Tibial artery (tissue), 4 donors: ENCODE data around the gene H3-3A.

Source experiments
- DNase-seq, 2 donors: peaks; one replicate each; pipeline ENCODE4 v3.0.0-alpha.2; 2019
- H3K27ac ChIP-seq, 2 donors: fragments of 200-600 bp; sonication (generic) in 1 of 2; 1 replicate in 1 of 2; 2 replicates in 1 of 2; pipeline ENCODE4 v1.5.1; 2018 to 2019; ENCODE audit warnings: mild to moderate bottlenecking in 1 of 2
- H3K27me3 ChIP-seq, 2 donors: fragments of 200-600 bp; sonication (generic) in 1 of 2; one replicate each; pipeline versions ENCODE4 v1.5.1 to v1.6.0; 2016 to 2019
- H3K36me3 ChIP-seq, 3 donors: fragments of 200-600 bp; sonication (generic) in 2 of 3; one replicate each; pipeline ENCODE4 v1.5.1; 2016 to 2019; ENCODE audit warnings: mild to moderate bottlenecking in 2 of 3
- H3K4me1 ChIP-seq, 4 donors: fragments of 200-600 bp; sonication (generic) in 2 of 4; 1 replicate in 3 of 4; 2 replicates in 1 of 4; pipeline ENCODE4 v1.5.1; 2016 to 2019
- H3K4me3 ChIP-seq, 2 donors: fragments of 200-600 bp; sonication (generic) in 1 of 2; 1 replicate in 1 of 2; 2 replicates in 1 of 2; pipeline ENCODE4 v1.5.1; 2018 to 2019; ENCODE audit warnings: mild to moderate bottlenecking in 2 of 2
- H3K9me3 ChIP-seq, 3 donors: fragments of 200-600 bp; sonication (generic) in 1 of 3; one replicate each; pipeline ENCODE4 v1.5.1; 2016 to 2019
- intact Hi-C: fragments of 100-400 bp; cut with DNase I; formaldehyde crosslinking; loops from one replicate; pipeline ENCODE4 v1.15.0; 2023; ENCODE audit warnings: low total_unique reads
- TF ChIP-seq, protein P1 (sequence below), 2 experiments: fragments of 200-600 bp in 1 of 2; fragments of 450-650 bp in 1 of 2; IDR thresholded peaks; one replicate each; pipeline ENCODE4 v1.5.1; 2017 to 2019; ENCODE audit warnings: antibody characterized with exemption in 2 of 2, mild to moderate bottlenecking in 1 of 2, moderate library complexity in 1 of 2

Gene H3-3A

DNA sequence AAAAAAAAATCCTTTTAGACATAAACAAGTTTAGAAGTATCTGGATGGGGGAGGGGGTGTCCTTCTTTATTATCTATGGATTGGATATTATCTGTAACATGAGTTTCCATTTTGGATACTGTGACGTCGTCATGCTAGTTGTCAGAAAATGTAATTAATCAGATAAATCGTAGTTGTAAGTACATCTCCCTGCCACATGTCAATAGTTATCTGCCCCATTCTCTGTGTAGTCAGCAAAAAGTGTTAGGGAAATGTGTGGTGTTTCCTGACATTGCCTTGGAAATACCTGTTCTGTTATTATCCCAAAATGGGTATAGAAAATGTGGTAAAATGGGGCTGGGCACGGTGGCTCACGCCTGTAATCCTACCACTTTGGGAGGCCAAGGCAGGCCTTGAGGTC, 38.8 kb upstream of the H3-3A start:
- H3K4me3 ChIP-seq: no peak overlapping the region
- no peak for DNase-seq
- H3K4me1 ChIP-seq: no peaks in the 10 kb centered on the region
- H3K36me3 ChIP-seq: no peaks in the 10 kb centered on the region
- intact Hi-C loops: no loop called here
- H3K27ac ChIP-seq: no peak overlapping the region
- TF ChIP-seq, protein P1, sequence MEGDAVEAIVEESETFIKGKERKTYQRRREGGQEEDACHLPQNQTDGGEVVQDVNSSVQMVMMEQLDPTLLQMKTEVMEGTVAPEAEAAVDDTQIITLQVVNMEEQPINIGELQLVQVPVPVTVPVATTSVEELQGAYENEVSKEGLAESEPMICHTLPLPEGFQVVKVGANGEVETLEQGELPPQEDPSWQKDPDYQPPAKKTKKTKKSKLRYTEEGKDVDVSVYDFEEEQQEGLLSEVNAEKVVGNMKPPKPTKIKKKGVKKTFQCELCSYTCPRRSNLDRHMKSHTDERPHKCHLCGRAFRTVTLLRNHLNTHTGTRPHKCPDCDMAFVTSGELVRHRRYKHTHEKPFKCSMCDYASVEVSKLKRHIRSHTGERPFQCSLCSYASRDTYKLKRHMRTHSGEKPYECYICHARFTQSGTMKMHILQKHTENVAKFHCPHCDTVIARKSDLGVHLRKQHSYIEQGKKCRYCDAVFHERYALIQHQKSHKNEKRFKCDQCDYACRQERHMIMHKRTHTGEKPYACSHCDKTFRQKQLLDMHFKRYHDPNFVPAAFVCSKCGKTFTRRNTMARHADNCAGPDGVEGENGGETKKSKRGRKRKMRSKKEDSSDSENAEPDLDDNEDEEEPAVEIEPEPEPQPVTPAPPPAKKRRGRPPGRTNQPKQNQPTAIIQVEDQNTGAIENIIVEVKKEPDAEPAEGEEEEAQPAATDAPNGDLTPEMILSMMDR (IDR thresholded peaks at IDR 0.05): no peak
- H3K27me3 ChIP-seq: peaks cover 0 to 3% of the 10 kb centered on the region in 2 donors
- H3K9me3 ChIP-seq: no peaks in the 10 kb centered on the region

DNA sequence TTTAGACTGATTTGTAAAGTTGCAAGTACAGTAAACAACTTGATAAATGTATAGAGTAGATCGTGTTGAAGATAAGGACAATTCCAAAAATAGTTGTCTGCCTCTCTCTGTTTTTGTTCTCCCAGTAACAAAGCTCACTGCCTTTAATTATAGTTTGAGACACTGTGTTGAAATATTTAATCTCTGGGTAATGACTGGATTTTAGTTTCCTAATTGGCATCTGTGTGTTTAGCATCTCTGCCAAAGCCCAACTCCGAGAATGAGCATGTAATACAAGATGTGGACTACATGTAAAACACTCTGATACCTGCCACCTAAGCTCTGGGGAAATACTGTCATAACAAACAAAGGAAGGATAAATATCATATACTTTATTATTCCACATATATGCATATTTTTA, 35.7 kb upstream of the H3-3A start:
- no peaks in the 10 kb centered on the region for H3K9me3 ChIP-seq
- intact Hi-C loops: no loop called here

DNA sequence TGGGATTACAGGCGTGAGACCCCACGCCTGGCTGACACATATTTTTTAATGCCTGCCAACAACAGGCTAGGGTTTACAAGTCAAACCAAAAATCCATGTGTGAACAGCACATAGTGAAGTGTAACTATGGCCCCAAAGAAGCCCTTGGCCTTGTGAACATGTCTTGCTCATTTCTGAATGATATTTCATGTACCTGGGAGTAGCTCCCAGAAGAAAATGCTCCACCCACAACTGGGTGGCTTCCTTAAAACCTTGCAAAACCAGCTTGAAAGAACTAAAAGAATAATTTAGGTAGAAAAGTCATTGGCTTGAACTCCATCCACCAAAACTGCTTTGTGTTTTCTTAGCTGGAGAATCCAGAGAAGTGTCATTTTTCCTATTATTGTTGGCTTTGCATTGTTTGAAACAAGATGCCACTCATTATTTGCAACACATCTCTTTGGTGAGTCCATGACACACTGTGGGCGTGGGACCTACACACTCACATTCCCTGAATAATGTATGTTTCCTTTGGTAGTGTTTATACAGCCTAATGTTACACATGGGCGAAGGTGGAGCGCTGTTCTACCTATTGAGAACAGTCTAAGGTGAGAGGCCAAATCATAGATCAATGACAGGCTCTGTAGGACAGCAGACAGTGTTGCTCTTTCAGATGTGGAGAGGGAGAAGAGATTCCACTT, 34.8 kb upstream of the H3-3A start:
- Histone ChIP-seq H3K27me3 (peaks cover 0 to 3% of the 10 kb centered on the region in 2 donors), H3K36me3 (no peaks in the 10 kb centered on the region), H3K27ac (no peak overlapping the region), H3K4me3 (no peak overlapping the region), H3K4me1 (no peaks in the 10 kb centered on the region), H3K9me3 (no peaks in the 10 kb centered on the region)
- intact Hi-C loops: no loop called here
- TF ChIP-seq, protein P1 (IDR thresholded peaks at IDR 0.05): no peak
- DNase-seq: no peak

More for the DNA sequence above, 35.7 kb upstream of the H3-3A start:
- no peak for DNase-seq
- Histone ChIP-seq H3K4me3 (no peak overlapping the region), H3K36me3 (no peaks in the 10 kb centered on the region), H3K27ac (no peak overlapping the region), H3K4me1 (no peaks in the 10 kb centered on the region), H3K27me3 (peaks cover 0 to 3% of the 10 kb centered on the region in 2 donors)
- TF ChIP-seq, protein P1 (IDR thresholded peaks at IDR 0.05): no peak

DNA sequence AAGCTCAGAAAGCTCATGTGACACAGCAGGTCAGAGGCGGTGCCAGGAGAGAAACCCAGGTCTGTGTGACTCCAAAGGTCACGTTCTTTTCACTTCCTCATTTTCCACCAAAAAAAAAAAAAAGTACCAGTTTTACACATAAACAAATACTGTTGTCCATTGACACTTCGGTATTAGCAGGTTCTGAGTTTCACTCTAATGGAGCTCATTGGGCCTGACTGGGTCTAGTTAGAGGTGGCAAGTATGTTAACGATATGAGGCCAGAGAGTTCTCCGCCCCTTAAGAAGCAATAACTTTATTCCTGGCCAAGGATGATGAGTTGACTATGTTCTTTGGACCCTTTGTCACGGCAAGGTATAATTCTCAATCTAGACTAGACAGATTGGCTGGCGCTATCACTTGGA, 33.4 kb upstream of the H3-3A start:
- TF ChIP-seq, protein P1 (IDR thresholded peaks at IDR 0.05): no peak
- no peak overlapping the region for H3K4me3 ChIP-seq
- H3K27me3 ChIP-seq: peaks cover 0 to 3% of the 10 kb centered on the region in 2 donors
- no peak overlapping the region for H3K27ac ChIP-seq
- H3K4me1 ChIP-seq: peaks cover 0 to under 1% (median 0%) of the 10 kb centered on the region in 4 donors
- peak in 1 of 2 donors; percentile 34 for DNase-seq
- no peaks in the 10 kb centered on the region for H3K9me3 ChIP-seq
- H3K36me3 ChIP-seq: no peaks in the 10 kb centered on the region
- intact Hi-C loops: no loop called here

DNA sequence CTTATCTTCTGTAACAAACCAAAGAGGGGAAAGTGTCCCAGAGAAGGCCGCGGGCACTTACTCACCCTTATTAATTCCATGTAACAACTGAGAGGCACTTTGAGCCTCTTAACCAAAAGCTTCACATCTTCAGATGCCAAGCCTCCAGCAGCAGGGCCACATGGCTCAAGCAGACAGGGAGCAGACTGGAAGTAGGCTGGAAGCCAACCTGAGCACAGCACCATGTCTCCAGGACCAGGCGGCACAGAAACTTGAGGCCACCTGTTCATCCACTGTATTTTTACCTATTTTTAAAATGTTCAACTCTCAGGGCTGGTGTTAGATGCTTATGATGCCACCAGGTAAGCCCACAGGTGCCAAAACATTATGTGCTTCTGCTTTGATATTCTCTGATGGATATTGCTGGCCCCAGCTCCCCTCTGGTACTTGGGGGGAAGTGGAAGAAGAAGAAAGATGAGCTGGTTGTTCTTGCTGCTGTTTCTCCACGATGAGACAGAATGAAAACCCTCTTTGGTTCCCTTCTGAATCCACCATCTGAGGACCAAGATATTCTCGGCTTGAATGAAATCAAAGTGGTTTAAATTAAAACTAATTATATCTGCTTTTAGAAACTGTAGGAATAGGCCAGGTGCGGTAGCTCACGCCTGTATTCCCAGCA, 32.8 kb upstream of the H3-3A start:
- no peaks in the 10 kb centered on the region for H3K36me3 ChIP-seq
- H3K27me3 ChIP-seq: peaks cover 0 to 3% of the 10 kb centered on the region in 2 donors
- no peak overlapping the region for H3K27ac ChIP-seq
- H3K4me3 ChIP-seq: no peak overlapping the region
- TF ChIP-seq, protein P1 (IDR thresholded peaks at IDR 0.05): no peak
- intact Hi-C loops: no loop called here
- H3K9me3 ChIP-seq: no peaks in the 10 kb centered on the region
- no peak for DNase-seq
- peaks cover 0 to 6% (median 4%) of the 10 kb centered on the region in 4 donors for H3K4me1 ChIP-seq
